ENCODE measurements around the gene HHATL. TPM values are rescaled to one million over a fixed set of nuclear protein-coding genes. Genes with fewer than 3 reads are reported as not detected.

Gene HHATL
- total RNA-seq, 3 donors from 2014 or later (not counting 1 experiment from before 2014, with no cell fraction given), result not detected

GRCh38 chr3:42721690-42722089 is 19.1 kb upstream of the HHATL start:
- intact Hi-C loops (cut with micrococcal nuclease), result no loop called here
- no peaks in the 10 kb centered on the region for H3K27me3 ChIP-seq (ENCODE audit: control insufficient read depth, insufficient read depth, low read length)
- no peak for DNase-seq
- no peak overlapping the region for H3K4me3 ChIP-seq (ENCODE audit: low read length)
- no peaks in the 10 kb centered on the region for H3K36me3 ChIP-seq (ENCODE audit: control insufficient read depth, insufficient read depth, low read length)
- no peaks in the 10 kb centered on the region for H3K9me3 Mint-ChIP-seq
- H3K4me1 ChIP-seq (ENCODE audit: control insufficient read depth, insufficient read depth, low read length), result no peaks in the 10 kb centered on the region
- H3K27ac ChIP-seq (ENCODE audit: low read length), result no peak overlapping the region
- no peaks in the 10 kb centered on the region for H3K4me1 Mint-ChIP-seq
- peaks cover 21 to 42% of the 10 kb centered on the region in 2 donors for H3K27me3 Mint-ChIP-seq (ENCODE audit: low read depth in 2 of 2)
- ATAC-seq, result no peak
- no peaks in the 10 kb centered on the region for H3K36me3 Mint-ChIP-seq
- no peak overlapping the region for H3K4me3 Mint-ChIP-seq
- H3K9me3 ChIP-seq (ENCODE audit: control insufficient read depth, insufficient read depth, low read length), result no peaks in the 10 kb centered on the region
- 81% methylated on average over 1 of the region's 1 CpG for WGBS (ENCODE audit: insufficient coverage)
- TF ChIP-seq CTCF (IDR thresholded peaks at IDR 0.05), result no peak
- no peak overlapping the region for H3K27ac Mint-ChIP-seq

GRCh38 chr3:42720126-42720525 is 17.5 kb upstream of the HHATL start:
- no peak overlapping the region for H3K27ac Mint-ChIP-seq
- ATAC-seq, result no peak
- Histone ChIP-seq H3K4me3 (ENCODE audit: low read length) (no peak overlapping the region), H3K27ac (ENCODE audit: low read length) (no peak overlapping the region), H3K27me3 (ENCODE audit: control insufficient read depth, insufficient read depth, low read length) (no peaks in the 10 kb centered on the region), H3K36me3 (ENCODE audit: control insufficient read depth, insufficient read depth, low read length) (no peaks in the 10 kb centered on the region), H3K9me3 (ENCODE audit: control insufficient read depth, insufficient read depth, low read length) (no peaks in the 10 kb centered on the region), H3K4me1 (ENCODE audit: control insufficient read depth, insufficient read depth, low read length) (no peaks in the 10 kb centered on the region)
- intact Hi-C loops (cut with micrococcal nuclease), result no loop called here
- no peaks in the 10 kb centered on the region for H3K9me3 Mint-ChIP-seq
- DNase-seq, result no peak
- H3K36me3 Mint-ChIP-seq, result no peaks in the 10 kb centered on the region
- no peak for TF ChIP-seq CTCF (IDR thresholded peaks at IDR 0.05)
- no peak overlapping the region for H3K4me3 Mint-ChIP-seq
- 96% methylated on average over 4 of the region's 4 CpGs for WGBS (ENCODE audit: insufficient coverage)
- no peaks in the 10 kb centered on the region for H3K4me1 Mint-ChIP-seq
- H3K27me3 Mint-ChIP-seq (ENCODE audit: low read depth in 2 of 2), result peaks cover 17 to 38% of the 10 kb centered on the region in 2 donors

- 94% methylated on average over 6 of the region's 6 CpGs for WGBS (ENCODE audit: insufficient coverage)
- DNase-seq (no peak), ATAC-seq (no peak)
- no peak overlapping the region for H3K4me3 ChIP-seq (ENCODE audit: low read length)
- H3K4me1 ChIP-seq (ENCODE audit: control insufficient read depth, insufficient read depth, low read length), result no peaks in the 10 kb centered on the region
- intact Hi-C loops (cut with micrococcal nuclease), result no loop called here
- no peaks in the 10 kb centered on the region for H3K36me3 ChIP-seq (ENCODE audit: control insufficient read depth, insufficient read depth, low read length)
- no peak overlapping the region for H3K27ac Mint-ChIP-seq
- no peaks in the 10 kb centered on the region for H3K27me3 ChIP-seq (ENCODE audit: control insufficient read depth, insufficient read depth, low read length)
- TF ChIP-seq CTCF (IDR thresholded peaks at IDR 0.05), result no peak
- H3K9me3 ChIP-seq (ENCODE audit: control insufficient read depth, insufficient read depth, low read length), result no peaks in the 10 kb centered on the region
- H3K27ac ChIP-seq (ENCODE audit: low read length), result no peak overlapping the region
- no peaks in the 10 kb centered on the region for H3K9me3 Mint-ChIP-seq
- peaks cover 17 to 33% of the 10 kb centered on the region in 2 donors for H3K27me3 Mint-ChIP-seq (ENCODE audit: low read depth in 2 of 2)
- H3K36me3 Mint-ChIP-seq, result no peaks in the 10 kb centered on the region
- H3K4me3 Mint-ChIP-seq, result no peak overlapping the region
- no peaks in the 10 kb centered on the region for H3K4me1 Mint-ChIP-seq
Measured at GRCh38 chr3:42719002-42719401, 16.4 kb upstream of the HHATL start.

- Histone ChIP-seq H3K27me3 (ENCODE audit: control insufficient read depth, insufficient read depth, low read length) (no peaks in the 10 kb centered on the region), H3K9me3 (ENCODE audit: control insufficient read depth, insufficient read depth, low read length) (no peaks in the 10 kb centered on the region), H3K27ac (ENCODE audit: low read length) (no peak overlapping the region), H3K36me3 (ENCODE audit: control insufficient read depth, insufficient read depth, low read length) (no peaks in the 10 kb centered on the region), H3K4me3 (ENCODE audit: low read length) (no peak overlapping the region), H3K4me1 (ENCODE audit: control insufficient read depth, insufficient read depth, low read length) (no peaks in the 10 kb centered on the region)
- no peak for ATAC-seq
- Mint-ChIP-seq H3K4me1 (no peaks in the 10 kb centered on the region), H3K9me3 (no peaks in the 10 kb centered on the region), H3K27me3 (ENCODE audit: low read depth in 2 of 2) (peaks cover 16 to 31% of the 10 kb centered on the region in 2 donors), H3K4me3 (no peak overlapping the region), H3K27ac (no peak overlapping the region), H3K36me3 (no peaks in the 10 kb centered on the region)
- WGBS (ENCODE audit: insufficient coverage), result 94% methylated on average over 4 of the region's 5 CpGs
- intact Hi-C loops (cut with micrococcal nuclease), result no loop called here
- DNase-seq, result no peak
- no peak for TF ChIP-seq CTCF (IDR thresholded peaks at IDR 0.05)
Measured at GRCh38 chr3:42718338-42718737, 15.7 kb upstream of the HHATL start.
